ENCODE measurements around the gene MYCN.

GRCh38 chr2:15934291-15934945 is 5.9 kb upstream of the MYCN start:
- TF ChIP-seq CTCF (IDR thresholded peaks at IDR 0.05; ENCODE audit: low read depth, low read length, missing input control) (no peak), MAX (IDR thresholded peaks at IDR 0.05) (no peak), REST (IDR thresholded peaks at IDR 0.05) (no peak)
